Measurements from ENCODE around the gene GRIPAP1.

Gene GRIPAP1

GRCh38 chrX:48989483-48989882, 12.6 kb downstream of the GRIPAP1 start:
- Histone ChIP-seq H3K36me3 (replicated peaks; ENCODE audit: insufficient read depth, low read length) (no peaks in the 10 kb centered on the region), H3K9me3 (replicated peaks; ENCODE audit: insufficient read depth, low read length) (no peaks in the 10 kb centered on the region), H3K9ac (ENCODE audit: low read length) (no peak overlapping the region), H3K4me3 (ENCODE audit: low read length) (no peak overlapping the region), H3F3A (ENCODE audit: insufficient read depth, low read length) (no peaks in the 10 kb centered on the region), H3K4me2 (ENCODE audit: low read depth, low read length) (no peak overlapping the region), H3K4me1 (ENCODE audit: low read length) (no peaks in the 10 kb centered on the region), H4K20me1 (ENCODE audit: insufficient read depth, low read length) (no peaks in the 10 kb centered on the region), H2AFZ (ENCODE audit: low read length) (no peak overlapping the region), H3K27ac (ENCODE audit: low read length) (no peak overlapping the region), H3K9me2 (replicated peaks; ENCODE audit: insufficient read depth, low read length) (no peaks in the 10 kb centered on the region), H3K27me3 (replicated peaks; ENCODE audit: insufficient read depth, low read length) (no peaks in the 10 kb centered on the region), H3K79me2 (ENCODE audit: low read length) (no peaks in the 10 kb centered on the region)
- DNase-seq: no peak
- no peak for TF ChIP-seq EZH2phosphoT487 (IDR thresholded peaks at IDR 0.05; ENCODE audit: low read length)
- TF ChIP-seq EZH2 (optimal IDR thresholded peaks at IDR 0.05; ENCODE audit: low read depth, low read length): no peak
- no peak for TF ChIP-seq CTCF (IDR thresholded peaks at IDR 0.05; ENCODE audit: low read length)

- Histone ChIP-seq H3K4me3 (ENCODE audit: low read length) (no peak overlapping the region), H3K9me2 (replicated peaks; ENCODE audit: insufficient read depth, low read length) (no peaks in the 10 kb centered on the region), H2AFZ (ENCODE audit: low read length) (no peak overlapping the region), H3F3A (ENCODE audit: insufficient read depth, low read length) (no peaks in the 10 kb centered on the region), H3K27ac (ENCODE audit: low read length) (no peak overlapping the region), H3K36me3 (replicated peaks; ENCODE audit: insufficient read depth, low read length) (no peaks in the 10 kb centered on the region), H3K27me3 (replicated peaks; ENCODE audit: insufficient read depth, low read length) (no peaks in the 10 kb centered on the region), H4K20me1 (ENCODE audit: insufficient read depth, low read length) (no peaks in the 10 kb centered on the region), H3K79me2 (ENCODE audit: low read length) (no peaks in the 10 kb centered on the region), H3K9ac (ENCODE audit: low read length) (no peak overlapping the region), H3K4me1 (ENCODE audit: low read length) (no peaks in the 10 kb centered on the region), H3K4me2 (ENCODE audit: low read depth, low read length) (no peak overlapping the region), H3K9me3 (replicated peaks; ENCODE audit: insufficient read depth, low read length) (no peaks in the 10 kb centered on the region)
- DNase-seq: no peak
- TF ChIP-seq EZH2phosphoT487 (IDR thresholded peaks at IDR 0.05; ENCODE audit: low read length): no peak
- TF ChIP-seq CTCF (IDR thresholded peaks at IDR 0.05; ENCODE audit: low read length): no peak
- no peak for TF ChIP-seq EZH2 (optimal IDR thresholded peaks at IDR 0.05; ENCODE audit: low read depth, low read length)
These were observed 18.2 kb downstream of the GRIPAP1 start for GRCh38 chrX:48983896-48984295.

GRCh38 chrX:48983081-48983480, 19.0 kb downstream of the GRIPAP1 start:
- no peaks in the 10 kb centered on the region for H3K27me3 ChIP-seq (replicated peaks; ENCODE audit: insufficient read depth, low read length)

More at GRCh38 chrX:48983081-48983480, 19.0 kb downstream of the GRIPAP1 start:
- no peak overlapping the region for H3K9ac ChIP-seq (ENCODE audit: low read length)
- DNase-seq: no peak
- H3K4me3 ChIP-seq (ENCODE audit: low read length): no peak overlapping the region
- no peaks in the 10 kb centered on the region for H4K20me1 ChIP-seq (ENCODE audit: insufficient read depth, low read length)
- H3K27ac ChIP-seq (ENCODE audit: low read length): no peak overlapping the region
- no peak overlapping the region for H3K4me2 ChIP-seq (ENCODE audit: low read depth, low read length)
- H2AFZ ChIP-seq (ENCODE audit: low read length): no peak overlapping the region
- no peak for TF ChIP-seq EZH2 (optimal IDR thresholded peaks at IDR 0.05; ENCODE audit: low read depth, low read length)
- TF ChIP-seq CTCF (IDR thresholded peaks at IDR 0.05; ENCODE audit: low read length): no peak
- TF ChIP-seq EZH2phosphoT487 (IDR thresholded peaks at IDR 0.05; ENCODE audit: low read length): no peak
- H3K9me2 ChIP-seq (replicated peaks; ENCODE audit: insufficient read depth, low read length): no peaks in the 10 kb centered on the region
- no peaks in the 10 kb centered on the region for H3K79me2 ChIP-seq (ENCODE audit: low read length)
- H3K4me1 ChIP-seq (ENCODE audit: low read length): no peaks in the 10 kb centered on the region
- no peaks in the 10 kb centered on the region for H3F3A ChIP-seq (ENCODE audit: insufficient read depth, low read length)
- H3K36me3 ChIP-seq (replicated peaks; ENCODE audit: insufficient read depth, low read length): no peaks in the 10 kb centered on the region
- H3K9me3 ChIP-seq (replicated peaks; ENCODE audit: insufficient read depth, low read length): no peaks in the 10 kb centered on the region

All from MM.1S (cell line).